ENCODE measurements around the gene SELP.
"Not testable (repeated sequence)": the region's sequence is repeated elsewhere in the genome, so short reads cannot be mapped to it uniquely, and the experiment has no call there.

SELP gene

GRCh38 chr1:169630006-169630405 lies at the start of gene SELP:
SELP (minus strand) TSS chr1:169630124; CDS start chr1:169630074, 50 bp downstream.
- no peak for DNase-seq (ENCODE audit: low read depth in 2 of 2)

GRCh38 chr1:169679692-169680091 lies 49.8 kb upstream of the SELP start:
- no peak for DNase-seq (ENCODE audit: low read depth in 2 of 2)

- DNase-seq (ENCODE audit: low read depth in 2 of 2), result no peak
Measured at GRCh38 chr1:169676001-169676400, 46.1 kb upstream of the SELP start.

GRCh38 chr1:169670836-169671235 lies 40.9 kb upstream of the SELP start:
- DNase-seq (ENCODE audit: low read depth in 2 of 2), result no peak

- not testable (repeated sequence) for DNase-seq (ENCODE audit: low read depth in 2 of 2)
Measured at GRCh38 chr1:169670244-169670643, 40.3 kb upstream of the SELP start.

- not testable (repeated sequence) for DNase-seq (ENCODE audit: low read depth in 2 of 2)
Measured at GRCh38 chr1:169667699-169668596, 38.0 kb upstream of the SELP start.

GRCh38 chr1:169667227-169667639 lies 37.3 kb upstream of the SELP start:
- DNase-seq (ENCODE audit: low read depth in 2 of 2), result not testable (repeated sequence)

GRCh38 chr1:169662680-169663079 lies 32.8 kb upstream of the SELP start:
- not testable (repeated sequence) for DNase-seq (ENCODE audit: low read depth in 2 of 2)

- DNase-seq (ENCODE audit: low read depth in 2 of 2), result not testable (repeated sequence)
Measured at GRCh38 chr1:169661066-169661465, 31.1 kb upstream of the SELP start.

GRCh38 chr1:169658777-169659176 lies 28.9 kb upstream of the SELP start:
- DNase-seq (ENCODE audit: low read depth in 2 of 2), result not testable (repeated sequence)

- no peak for DNase-seq (ENCODE audit: low read depth in 2 of 2)
Measured at GRCh38 chr1:169653873-169654272, 23.9 kb upstream of the SELP start.

- DNase-seq (ENCODE audit: low read depth in 2 of 2), result no peak
Measured at GRCh38 chr1:169651035-169651434, 21.1 kb upstream of the SELP start.

GRCh38 chr1:169650551-169650950 lies 20.6 kb upstream of the SELP start:
- DNase-seq (ENCODE audit: low read depth in 2 of 2), result no peak

GRCh38 chr1:169648709-169649108 lies 18.8 kb upstream of the SELP start:
- DNase-seq (ENCODE audit: low read depth in 2 of 2), result no peak

- no peak for DNase-seq (ENCODE audit: low read depth in 2 of 2)
Measured at GRCh38 chr1:169648187-169648586, 18.3 kb upstream of the SELP start.

GRCh38 chr1:169647512-169647911 lies 17.6 kb upstream of the SELP start:
- DNase-seq (ENCODE audit: low read depth in 2 of 2), result no peak

GRCh38 chr1:169644297-169644696 lies 14.4 kb upstream of the SELP start:
- no peak for DNase-seq (ENCODE audit: low read depth in 2 of 2)

- DNase-seq (ENCODE audit: low read depth in 2 of 2), result no peak
Measured at GRCh38 chr1:169634877-169635276, 5.0 kb upstream of the SELP start.

GRCh38 chr1:169634145-169634544 lies 4.2 kb upstream of the SELP start:
- DNase-seq (ENCODE audit: low read depth in 2 of 2), result no peak

GRCh38 chr1:169631249-169631648 lies 1.3 kb upstream of the SELP start:
- no peak for DNase-seq (ENCODE audit: low read depth in 2 of 2)

GRCh38 chr1:169624912-169625311 lies 5.0 kb downstream of the SELP start:
- DNase-seq (ENCODE audit: low read depth in 2 of 2), result no peak

GRCh38 chr1:169624122-169624521 lies 5.8 kb downstream of the SELP start:
- no peak for DNase-seq (ENCODE audit: low read depth in 2 of 2)

GRCh38 chr1:169623132-169623926 lies 6.6 kb downstream of the SELP start:
- no peak for DNase-seq (ENCODE audit: low read depth in 2 of 2)

Measured in fibroblast of skin of left biceps (primary cell).